Myocyte (in vitro differentiated cells): ENCODE results near the gene GDF10. TPM values are rescaled to one million over a fixed set of nuclear protein-coding genes. Genes with fewer than 3 reads are reported as not detected.

Experiments
- DNase-seq: peaks from one replicate; pipeline ENCODE4 v3.0.0-alpha.2; 2012; ENCODE audit warnings: low read depth
- total RNA-seq: library from RNA; depleted of rRNA; stranded (reverse); fragments of >200 nt; gene quantifications from 2 replicates; pipeline ENCODE4 v1.2.3, GENCODE V29; 2014

Gene GDF10
- total RNA-seq, 1 donor from 2014 or later = not detected

GRCh38 chr10:47290338-47290737 is 9.7 kb upstream of the GDF10 start:
- DNase-seq = no peak

GRCh38 chr10:47291682-47292081 is 8.3 kb upstream of the GDF10 start:
- DNase-seq = no peak

- no peak for DNase-seq
Measured at GRCh38 chr10:47294057-47294456, 5.9 kb upstream of the GDF10 start.

GRCh38 chr10:47294501-47294900 is 5.5 kb upstream of the GDF10 start:
- DNase-seq = no peak

- no peak for DNase-seq
Measured at GRCh38 chr10:47295411-47295810, 4.6 kb upstream of the GDF10 start.

- DNase-seq = no peak
Measured at GRCh38 chr10:47296156-47296894, 3.7 kb upstream of the GDF10 start.

- DNase-seq = no peak
Measured at GRCh38 chr10:47296941-47297340, 3.1 kb upstream of the GDF10 start.

- DNase-seq = no peak
Measured at GRCh38 chr10:47297866-47298540, 2.0 kb upstream of the GDF10 start.

- no peak for DNase-seq
Measured at GRCh38 chr10:47298715-47299114, 1.3 kb upstream of the GDF10 start.

- no peak for DNase-seq
Measured at GRCh38 chr10:47300429-47300931, 483 bp downstream of the GDF10 start.

- no peak for DNase-seq
Measured at GRCh38 chr10:47301833-47302232, 1.8 kb downstream of the GDF10 start.

- DNase-seq = no peak
Measured at GRCh38 chr10:47303105-47303504, 3.1 kb downstream of the GDF10 start.

- DNase-seq = no peak
Measured at GRCh38 chr10:47303866-47304265, 3.9 kb downstream of the GDF10 start.

GRCh38 chr10:47305566-47305965 is 5.6 kb downstream of the GDF10 start:
- DNase-seq = no peak

- no peak for DNase-seq
Measured at GRCh38 chr10:47306387-47307210, 6.6 kb downstream of the GDF10 start.

- DNase-seq = no peak
Measured at GRCh38 chr10:47307381-47307780, 7.4 kb downstream of the GDF10 start.

GRCh38 chr10:47308775-47309174 is 8.8 kb downstream of the GDF10 start:
- DNase-seq = no peak

- DNase-seq = no peak
Measured at GRCh38 chr10:47309408-47310089, 9.6 kb downstream of the GDF10 start.

- no peak for DNase-seq
Measured at GRCh38 chr10:47310090-47310505, 10.1 kb downstream of the GDF10 start.

GRCh38 chr10:47311193-47311931 is 11.4 kb downstream of the GDF10 start:
- DNase-seq = no peak
